ENCODE results near the gene RPL23. TPM values are rescaled to one million over a fixed set of nuclear protein-coding genes. Genes with fewer than 3 reads are reported as not detected.
A peak's percentile ranks its signal among the peaks of the same experiment; 100 is the strongest.
"Not testable (repeated sequence)": the region's sequence is repeated elsewhere in the genome, so short reads cannot be mapped to it uniquely, and the experiment has no call there.

RPL23 gene
- total RNA-seq, 1 experiment from 2014 or later: 1,110 TPM

- TF ChIP-seq CTCF (conservative IDR thresholded peaks at IDR 0.05; ENCODE audit: low read depth, low read length): no peak
- no peak for TF ChIP-seq EZH2phosphoT487 (IDR thresholded peaks at IDR 0.05; ENCODE audit: borderline replicate concordance, low read length)
- TF ChIP-seq EZH2 (IDR thresholded peaks at IDR 0.05; ENCODE audit: low read length, unreplicated experiment): no peak
- Histone ChIP-seq H3F3A (ENCODE audit: low read length, unreplicated experiment) (no peaks in the 10 kb centered on the region), H3K9me2 (replicated peaks; ENCODE audit: low read length) (no peaks in the 10 kb centered on the region), H4K20me1 (ENCODE audit: low read length) (no peaks in the 10 kb centered on the region), H3K36me3 (ENCODE audit: low read depth, low read length) (no peaks in the 10 kb centered on the region), H2AFZ (ENCODE audit: low read length) (no peak overlapping the region), H3K9me3 (ENCODE audit: low read length) (no peaks in the 10 kb centered on the region), H3K4me1 (ENCODE audit: insufficient read depth, low read length) (peaks cover 12% of the 10 kb centered on the region), H3K27me3 (ENCODE audit: low read length) (no peaks in the 10 kb centered on the region), H3K9ac (ENCODE audit: low read length) (no peak overlapping the region), H3K4me3 (ENCODE audit: low read length) (no peak overlapping the region), H3K27ac (ENCODE audit: low read length) (no peak overlapping the region), H3K79me2 (ENCODE audit: low read length) (no peaks in the 10 kb centered on the region), H3K4me2 (ENCODE audit: low read length) (no peak overlapping the region)
- DNase-seq: no peak
- ChIA-PET POLR2A (ENCODE audit: unreplicated experiment) (no interaction called here), CTCF (no interaction called here)
- intact Hi-C loops (cut with micrococcal nuclease): no loop called here
- no peak for ATAC-seq
- BruUV-seq (replicated peaks): no TSS peak
These were observed 11.3 kb upstream of the RPL23 start for GRCh38 chr17:38864636-38865398.

GRCh38 chr17:38861399-38861843 lies 7.9 kb upstream of the RPL23 start:
- no peak for ATAC-seq
- H3K9me2 ChIP-seq (replicated peaks; ENCODE audit: low read length): no peaks in the 10 kb centered on the region
- no peak overlapping the region for H3K4me3 ChIP-seq (ENCODE audit: low read length)
- H3K9ac ChIP-seq (ENCODE audit: low read length): no peak overlapping the region
- H3K9me3 ChIP-seq (ENCODE audit: low read length): no peaks in the 10 kb centered on the region
- intact Hi-C loops (cut with micrococcal nuclease): no loop called here
- no peaks in the 10 kb centered on the region for H3K27me3 ChIP-seq (ENCODE audit: low read length)
- no peak for DNase-seq
- H3K27ac ChIP-seq (ENCODE audit: low read length): no peak overlapping the region
- H3K4me1 ChIP-seq (ENCODE audit: insufficient read depth, low read length): peaks cover 12% of the 10 kb centered on the region
- H4K20me1 ChIP-seq (ENCODE audit: low read length): no peaks in the 10 kb centered on the region
- H3K79me2 ChIP-seq (ENCODE audit: low read length): no peaks in the 10 kb centered on the region
- TF ChIP-seq EZH2phosphoT487 (IDR thresholded peaks at IDR 0.05; ENCODE audit: borderline replicate concordance, low read length) (no peak), CTCF (conservative IDR thresholded peaks at IDR 0.05; ENCODE audit: low read depth, low read length) (no peak), EZH2 (IDR thresholded peaks at IDR 0.05; ENCODE audit: low read length, unreplicated experiment) (no peak)
- H2AFZ ChIP-seq (ENCODE audit: low read length): no peak overlapping the region
- POLR2A ChIA-PET (ENCODE audit: unreplicated experiment): no interaction called here
- H3F3A ChIP-seq (ENCODE audit: low read length, unreplicated experiment): no peaks in the 10 kb centered on the region
- no peak overlapping the region for H3K4me2 ChIP-seq (ENCODE audit: low read length)
- H3K36me3 ChIP-seq (ENCODE audit: low read depth, low read length): no peaks in the 10 kb centered on the region
- CTCF ChIA-PET: no interaction called here
- BruUV-seq (replicated peaks): no TSS peak

GRCh38 chr17:38857271-38857670 lies 3.8 kb upstream of the RPL23 start:
- H3K27me3 ChIP-seq (ENCODE audit: low read length): no peaks in the 10 kb centered on the region
- DNase-seq: no peak
- no peak for ATAC-seq
- CTCF ChIA-PET: interaction anchor here (0.7 kb wide), 1 partner anchor 178 kb away, joined by 4 read pairs; no protein-coding TSS in a partner anchor
- no peak overlapping the region for H3K4me3 ChIP-seq (ENCODE audit: low read length)
- TF ChIP-seq EZH2 (IDR thresholded peaks at IDR 0.05; ENCODE audit: low read length, unreplicated experiment): no peak
- no peak overlapping the region for H3K27ac ChIP-seq (ENCODE audit: low read length)
- BruUV-seq (replicated peaks): no TSS peak
- no peak overlapping the region for H3K4me2 ChIP-seq (ENCODE audit: low read length)
- no peaks in the 10 kb centered on the region for H3F3A ChIP-seq (ENCODE audit: low read length, unreplicated experiment)
- H3K79me2 ChIP-seq (ENCODE audit: low read length): peaks cover 16% of the 10 kb centered on the region
- intact Hi-C loops (cut with micrococcal nuclease): no loop called here
- POLR2A ChIA-PET (ENCODE audit: unreplicated experiment): no interaction called here
- H3K4me1 ChIP-seq (ENCODE audit: insufficient read depth, low read length): 0 out of 2 replicates have a peak, but pooled peaks cover 3% of the 10 kb centered on the region
- H4K20me1 ChIP-seq (ENCODE audit: low read length): peaks cover 8% of the 10 kb centered on the region
- peaks cover 9% of the 10 kb centered on the region for H3K36me3 ChIP-seq (ENCODE audit: low read depth, low read length)
- H3K9ac ChIP-seq (ENCODE audit: low read length): no peak overlapping the region
- H3K9me3 ChIP-seq (ENCODE audit: low read length): no peaks in the 10 kb centered on the region
- no peak overlapping the region for H2AFZ ChIP-seq (ENCODE audit: low read length)
- no peaks in the 10 kb centered on the region for H3K9me2 ChIP-seq (replicated peaks; ENCODE audit: low read length)

- H3K9ac ChIP-seq (ENCODE audit: low read length); ATAC-seq; POLR2A ChIA-PET (ENCODE audit: unreplicated experiment); intact Hi-C loops (cut with micrococcal nuclease); H3F3A ChIP-seq (ENCODE audit: low read length, unreplicated experiment); BruUV-seq (replicated peaks); CTCF ChIA-PET; H3K27me3 ChIP-seq (ENCODE audit: low read length); H2AFZ ChIP-seq (ENCODE audit: low read length); H3K9me3 ChIP-seq (ENCODE audit: low read length); H3K9me2 ChIP-seq (replicated peaks; ENCODE audit: low read length); H3K27ac ChIP-seq (ENCODE audit: low read length); H3K4me3 ChIP-seq (ENCODE audit: low read length): not testable (repeated sequence)
- peak; percentile 65 for DNase-seq
- Histone ChIP-seq H3K79me2 (ENCODE audit: low read length) (peaks cover 36% of the 10 kb centered on the region), H3K36me3 (ENCODE audit: low read depth, low read length) (peaks cover 29% of the 10 kb centered on the region), H4K20me1 (ENCODE audit: low read length) (peaks cover 29% of the 10 kb centered on the region), H3K4me2 (ENCODE audit: low read length) (peak overlapping the region; percentile 14; the same call in 1 of the 2 replicates), H3K4me1 (ENCODE audit: insufficient read depth, low read length) (peaks cover 14% of the 10 kb centered on the region; the same call in 1 of the 2 replicates)
These were observed 1.7 kb upstream of the RPL23 start for GRCh38 chr17:38855101-38855714.

All from PC-3 (cell line).